Measurements from ENCODE around the gene TFIP11.

The TFIP11 gene

GRCh38 chr22:26476705-26477340 lies 35.5 kb downstream of the TFIP11 start:
- no peak for DNase-seq

- no peak for DNase-seq
These were observed 37.6 kb downstream of the TFIP11 start for GRCh38 chr22:26474682-26475081.

GRCh38 chr22:26471522-26471921 lies 40.8 kb downstream of the TFIP11 start:
- DNase-seq = no peak

GRCh38 chr22:26470807-26471206 lies 41.5 kb downstream of the TFIP11 start:
- DNase-seq = no peak

- no peak for DNase-seq
These were observed 46.1 kb downstream of the TFIP11 start for GRCh38 chr22:26466196-26466595.

GRCh38 chr22:26464312-26464711 lies 48.0 kb downstream of the TFIP11 start:
- no peak for DNase-seq

GRCh38 chr22:26463688-26464087 lies 48.6 kb downstream of the TFIP11 start:
- DNase-seq = no peak

GRCh38 chr22:26463101-26463661 lies 49.1 kb downstream of the TFIP11 start:
- no peak for DNase-seq

- DNase-seq = no peak
These were observed 49.6 kb downstream of the TFIP11 start for GRCh38 chr22:26462641-26463040.

- no peak for DNase-seq
These were observed 50.2 kb downstream of the TFIP11 start for GRCh38 chr22:26462051-26462450.

- DNase-seq = peak; percentile 33 to 43
These were observed 51.0 kb downstream of the TFIP11 start for GRCh38 chr22:26461188-26461810.

- DNase-seq = no peak
These were observed 52.1 kb downstream of the TFIP11 start for GRCh38 chr22:26460202-26460601.

- DNase-seq = no peak
These were observed 54.5 kb downstream of the TFIP11 start for GRCh38 chr22:26457661-26458272.

- no peak for DNase-seq
These were observed 58.3 kb downstream of the TFIP11 start for GRCh38 chr22:26453812-26454500.

GRCh38 chr22:26453216-26453615 lies 59.1 kb downstream of the TFIP11 start:
- no peak for DNase-seq

- DNase-seq = no peak
These were observed 59.8 kb downstream of the TFIP11 start for GRCh38 chr22:26452236-26453016.

GRCh38 chr22:26450453-26451185 lies 61.7 kb downstream of the TFIP11 start:
- no peak for DNase-seq

- DNase-seq = no peak
These were observed 63.3 kb downstream of the TFIP11 start for GRCh38 chr22:26448941-26449340.

GRCh38 chr22:26448334-26448733 lies 63.9 kb downstream of the TFIP11 start:
- no peak for DNase-seq

GRCh38 chr22:26447584-26448329 lies 64.5 kb downstream of the TFIP11 start:
- no peak for DNase-seq

All from activated CD4-positive, alpha-beta T cell treated with anti-CD3 and anti-CD28 coated beads for 4 hours (primary cell).